GM19467 (cell line): Measurements from ENCODE around the gene PPIL3.

Experiments used
- ATAC-seq: cut with Tn5 transposase; IDR thresholded peaks from one replicate; pipeline ENCODE4 v1.9.1; 2021; ENCODE audit warnings: mild to moderate bottlenecking, moderate library complexity; ENCODE audit not compliant: unreplicated experiment

Gene PPIL3

GRCh38 chr2:200861617-200862155, 27.2 kb downstream of the PPIL3 start:
- no peak for ATAC-seq

GRCh38 chr2:200860092-200860795, 28.6 kb downstream of the PPIL3 start:
- ATAC-seq: no peak

GRCh38 chr2:200856806-200857205, 32.1 kb downstream of the PPIL3 start:
- ATAC-seq: no peak

GRCh38 chr2:200852605-200853004, 36.3 kb downstream of the PPIL3 start:
- ATAC-seq: no peak

GRCh38 chr2:200851398-200852248, 37.3 kb downstream of the PPIL3 start:
- ATAC-seq: no peak

- ATAC-seq: no peak
Observed at GRCh38 chr2:200850512-200851256, 38.2 kb downstream of the PPIL3 start.

- no peak for ATAC-seq
Observed at GRCh38 chr2:200847939-200848338, 40.9 kb downstream of the PPIL3 start.

- no peak for ATAC-seq
Observed at GRCh38 chr2:200847269-200847668, 41.6 kb downstream of the PPIL3 start.

GRCh38 chr2:200845669-200846325, 43.1 kb downstream of the PPIL3 start:
- ATAC-seq: no peak

- no peak for ATAC-seq
Observed at GRCh38 chr2:200845194-200845593, 43.7 kb downstream of the PPIL3 start.

- no peak for ATAC-seq
Observed at GRCh38 chr2:200843993-200844948, 44.6 kb downstream of the PPIL3 start.

- ATAC-seq: no peak
Observed at GRCh38 chr2:200839513-200839912, 49.4 kb downstream of the PPIL3 start.

- no peak for ATAC-seq
Observed at GRCh38 chr2:200834701-200835100, 54.2 kb downstream of the PPIL3 start.

- ATAC-seq: no peak
Observed at GRCh38 chr2:200829258-200829655, 59.6 kb downstream of the PPIL3 start.

GRCh38 chr2:200828572-200829257, 60.2 kb downstream of the PPIL3 start:
- ATAC-seq: no peak

GRCh38 chr2:200828104-200828503, 60.8 kb downstream of the PPIL3 start:
- ATAC-seq: no peak

- ATAC-seq: no peak
Observed at GRCh38 chr2:200821686-200822245, 67.1 kb downstream of the PPIL3 start.
